Suprapubic skin (tissue), 4 donors: Measurements from ENCODE around the gene GALNT17.

Experiments used
- EP300 ChIP-seq: sonication (generic); formaldehyde crosslinking; IDR thresholded peaks from one replicate; pipeline ENCODE4 v1.6.1; 2017; ENCODE audit warnings: antibody characterized with exemption
- POLR2A ChIP-seq, 2 donors: fragments of 450-650 bp; IDR thresholded peaks; one replicate each; pipeline ENCODE4 v1.6.1; 2017; ENCODE audit warnings: antibody characterized with exemption in 2 of 2, mild to moderate bottlenecking in 2 of 2, moderate library complexity in 2 of 2
- POLR2AphosphoS5 ChIP-seq, 3 donors: sonication (generic); formaldehyde crosslinking; IDR thresholded peaks; one replicate each; pipeline ENCODE4 v1.6.1; 2017; ENCODE audit warnings: antibody characterized with exemption in 3 of 3
- TF ChIP-seq, protein P1 (sequence below), 2 donors: fragments of 200-600 bp in 1 of 2; fragments of 450-650 bp in 1 of 2; sonication (generic) in 1 of 2; IDR thresholded peaks; one replicate each; pipeline ENCODE4 v1.5.1; 2016 to 2019; ENCODE audit warnings: antibody characterized with exemption in 2 of 2, mild to moderate bottlenecking in 1 of 2, moderate library complexity in 1 of 2

GRCh38 chr7:71473366-71473967 is 341.5 kb downstream of the GALNT17 start:
- TF ChIP-seq POLR2A (IDR thresholded peaks at IDR 0.05) (no peak), EP300 (no peak), POLR2AphosphoS5 (IDR thresholded peaks at IDR 0.05) (no peak)
- TF ChIP-seq, protein P1, sequence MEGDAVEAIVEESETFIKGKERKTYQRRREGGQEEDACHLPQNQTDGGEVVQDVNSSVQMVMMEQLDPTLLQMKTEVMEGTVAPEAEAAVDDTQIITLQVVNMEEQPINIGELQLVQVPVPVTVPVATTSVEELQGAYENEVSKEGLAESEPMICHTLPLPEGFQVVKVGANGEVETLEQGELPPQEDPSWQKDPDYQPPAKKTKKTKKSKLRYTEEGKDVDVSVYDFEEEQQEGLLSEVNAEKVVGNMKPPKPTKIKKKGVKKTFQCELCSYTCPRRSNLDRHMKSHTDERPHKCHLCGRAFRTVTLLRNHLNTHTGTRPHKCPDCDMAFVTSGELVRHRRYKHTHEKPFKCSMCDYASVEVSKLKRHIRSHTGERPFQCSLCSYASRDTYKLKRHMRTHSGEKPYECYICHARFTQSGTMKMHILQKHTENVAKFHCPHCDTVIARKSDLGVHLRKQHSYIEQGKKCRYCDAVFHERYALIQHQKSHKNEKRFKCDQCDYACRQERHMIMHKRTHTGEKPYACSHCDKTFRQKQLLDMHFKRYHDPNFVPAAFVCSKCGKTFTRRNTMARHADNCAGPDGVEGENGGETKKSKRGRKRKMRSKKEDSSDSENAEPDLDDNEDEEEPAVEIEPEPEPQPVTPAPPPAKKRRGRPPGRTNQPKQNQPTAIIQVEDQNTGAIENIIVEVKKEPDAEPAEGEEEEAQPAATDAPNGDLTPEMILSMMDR (IDR thresholded peaks at IDR 0.05), result no peak
